MV-4-11 (cell line): Measurements from ENCODE around the gene RFX8.
A peak's percentile ranks its signal among the peaks of the same experiment; 100 is the strongest.
"Not testable (repeated sequence)": the region's sequence is repeated elsewhere in the genome, so short reads cannot be mapped to it uniquely, and the experiment has no call there.

Source experiments
- DNase-seq: peaks from one replicate; lab custom pipeline; 2025; lab: John Stamatoyannopoulos, UW

Gene RFX8

DNA sequence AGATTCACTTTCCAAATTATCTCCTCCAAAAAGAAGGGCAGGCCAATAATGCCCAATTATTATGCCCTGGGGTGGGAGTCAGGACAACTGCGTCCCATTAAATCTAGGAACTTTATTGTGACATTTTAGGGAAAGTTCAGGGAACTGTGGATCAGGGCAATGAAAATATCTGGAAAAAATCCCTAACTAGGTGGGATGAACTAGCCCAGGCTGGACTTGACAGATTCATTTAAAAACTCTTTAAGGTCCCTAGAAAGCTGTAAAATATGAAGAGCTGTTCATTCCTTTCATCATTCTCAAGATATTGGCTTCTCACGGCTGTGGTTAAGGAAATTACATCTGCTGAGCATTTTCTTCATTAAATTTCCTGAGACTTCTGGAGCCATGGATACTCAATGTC is 95.8 kb downstream of the RFX8 start:
- no peak for DNase-seq

DNA sequence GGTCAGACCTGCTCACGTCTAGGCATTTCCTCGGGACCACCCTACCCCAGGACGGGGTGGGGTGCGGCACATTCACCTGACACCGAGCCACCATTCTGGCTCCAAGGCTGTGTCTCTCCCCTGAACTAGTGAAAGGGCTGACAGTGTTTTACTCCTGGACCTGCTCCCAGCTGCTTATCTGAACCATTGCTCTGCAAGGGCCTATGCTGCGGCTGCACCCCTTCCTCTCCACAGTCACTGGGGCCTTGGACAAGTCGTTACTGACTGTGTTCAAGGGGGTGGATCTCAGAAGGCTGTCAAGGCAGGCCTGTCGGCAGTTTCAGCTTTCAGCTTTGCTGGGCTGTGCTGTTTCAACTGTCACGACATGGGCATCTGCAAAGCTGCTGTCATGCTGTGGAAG is 99.3 kb downstream of the RFX8 start:
- no peak for DNase-seq

DNA sequence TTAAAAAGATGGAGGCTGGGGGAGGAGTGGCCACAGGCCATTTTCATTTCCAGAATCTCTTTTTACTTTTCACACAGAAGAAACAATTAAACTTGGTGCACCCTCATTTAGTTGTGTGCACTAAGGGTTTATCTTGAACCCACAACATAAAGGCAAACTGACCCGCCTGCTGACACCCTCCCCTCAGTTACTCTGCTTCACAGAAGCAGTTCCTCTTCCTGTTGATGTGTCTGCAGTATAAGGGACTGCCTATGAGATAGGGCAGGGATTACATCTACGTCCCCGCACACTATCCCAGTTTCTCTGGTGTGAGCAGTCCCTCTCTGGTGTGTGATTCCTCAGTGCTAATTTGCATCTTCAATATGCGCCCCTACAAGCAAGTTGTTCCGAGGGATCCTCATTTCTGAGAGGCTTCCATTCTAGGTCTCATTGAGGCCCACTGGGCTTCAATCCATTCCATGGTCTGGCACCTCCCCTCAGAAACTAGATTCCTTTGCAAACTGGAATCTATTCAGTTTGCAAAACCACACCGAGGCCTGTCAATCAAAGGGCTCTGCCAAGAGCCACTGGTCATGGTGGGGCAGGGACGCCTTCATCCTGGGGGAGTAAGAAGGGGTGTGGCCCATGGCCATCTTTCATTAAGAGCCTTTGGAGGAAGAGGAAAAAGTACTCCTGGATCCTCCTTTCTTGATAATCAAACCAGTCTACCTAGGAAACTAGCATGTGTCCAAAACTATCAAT is 99.9 kb downstream of the RFX8 start:
- no peak for DNase-seq

- DNase-seq, result no peak
Measured at GRCh38 chr2:101372792-101373191, 102.1 kb downstream of the RFX8 start.

- DNase-seq, result no peak
Measured at GRCh38 chr2:101371636-101372035, 103.3 kb downstream of the RFX8 start.

GRCh38 chr2:101369100-101369499 is 105.8 kb downstream of the RFX8 start:
- no peak for DNase-seq

GRCh38 chr2:101368376-101368775 is 106.5 kb downstream of the RFX8 start:
- peak; percentile 17 for DNase-seq

DNA sequence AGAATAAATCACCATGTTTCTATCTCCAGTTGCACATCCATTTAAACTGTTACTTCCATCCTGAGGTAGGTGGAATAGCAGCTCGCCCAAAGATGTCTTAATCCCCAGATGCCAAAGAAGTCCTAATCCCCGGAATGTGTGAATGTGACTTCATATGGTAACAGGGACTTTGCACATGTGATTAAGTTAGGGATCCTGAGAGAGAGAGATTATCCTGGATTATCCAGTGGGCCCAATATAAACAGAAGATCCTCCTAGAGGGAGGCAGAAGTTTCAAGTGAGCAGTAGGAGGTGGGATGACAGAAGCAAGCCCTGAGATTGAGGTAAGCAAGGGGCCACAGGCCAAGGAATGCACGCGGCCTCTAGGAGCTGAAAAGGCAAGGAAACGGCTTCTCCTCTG is 107.4 kb downstream of the RFX8 start:
- DNase-seq, result no peak

GRCh38 chr2:101364878-101365277 is 110.0 kb downstream of the RFX8 start:
- no peak for DNase-seq

DNA sequence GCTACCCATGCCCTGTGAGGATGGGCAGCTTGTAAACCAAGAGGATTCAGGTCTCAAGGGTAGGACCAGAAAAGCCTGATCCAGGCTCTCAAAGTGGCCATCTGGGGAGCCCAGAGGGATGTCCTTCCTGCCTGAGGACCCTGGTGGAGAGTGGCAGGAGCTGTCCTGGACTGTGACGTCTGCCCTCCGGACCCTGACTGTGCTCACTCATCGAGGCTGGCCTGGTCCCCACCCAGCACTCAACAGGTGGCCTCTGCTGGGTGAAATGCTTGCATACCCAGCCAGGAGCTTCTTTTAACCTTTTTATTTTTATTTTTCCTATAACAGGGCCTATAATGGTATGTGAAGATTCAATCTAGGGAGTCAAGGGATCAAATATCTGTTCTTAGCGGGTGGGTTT is 112.1 kb downstream of the RFX8 start:
- no peak for DNase-seq

DNA sequence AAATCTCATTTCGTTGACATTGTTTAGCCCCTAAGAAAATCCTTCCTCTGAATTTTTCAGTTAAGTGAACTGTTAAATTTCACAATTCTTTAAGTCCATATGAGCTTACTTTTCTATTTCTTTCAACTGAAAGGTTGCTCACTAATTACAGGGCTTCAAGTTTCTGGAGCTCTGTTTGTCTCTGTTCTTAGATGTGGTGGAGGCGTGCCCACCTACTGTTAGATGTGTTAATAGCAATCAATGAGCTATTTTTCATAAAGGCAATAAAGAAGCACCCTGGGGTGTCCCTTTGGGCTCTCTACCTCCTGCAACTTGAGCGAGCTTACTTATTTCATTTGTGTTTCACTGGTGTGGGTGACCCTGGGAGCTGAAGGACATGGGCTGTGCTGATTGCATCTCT is 112.6 kb downstream of the RFX8 start:
- no peak for DNase-seq

DNA sequence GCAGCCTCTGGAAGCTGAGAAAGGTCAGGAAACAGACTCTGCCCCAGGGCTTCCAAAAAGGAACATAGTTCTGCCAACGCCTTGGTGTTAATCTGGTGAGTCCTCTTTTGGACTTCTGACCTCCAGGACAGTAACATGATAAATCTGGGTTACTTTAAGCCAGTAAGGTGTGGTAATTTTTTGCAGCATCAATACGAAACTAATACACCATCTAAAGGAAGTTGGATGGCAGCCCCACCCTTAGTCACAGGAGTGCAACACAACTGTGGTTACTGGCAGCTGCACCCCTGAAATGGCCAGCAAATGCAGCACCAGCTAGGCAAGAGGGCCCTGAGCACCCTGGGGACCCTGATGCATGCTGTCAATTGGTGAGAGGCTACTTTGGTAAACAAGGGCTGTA is 113.4 kb downstream of the RFX8 start:
- peak; percentile 10 for DNase-seq

DNA sequence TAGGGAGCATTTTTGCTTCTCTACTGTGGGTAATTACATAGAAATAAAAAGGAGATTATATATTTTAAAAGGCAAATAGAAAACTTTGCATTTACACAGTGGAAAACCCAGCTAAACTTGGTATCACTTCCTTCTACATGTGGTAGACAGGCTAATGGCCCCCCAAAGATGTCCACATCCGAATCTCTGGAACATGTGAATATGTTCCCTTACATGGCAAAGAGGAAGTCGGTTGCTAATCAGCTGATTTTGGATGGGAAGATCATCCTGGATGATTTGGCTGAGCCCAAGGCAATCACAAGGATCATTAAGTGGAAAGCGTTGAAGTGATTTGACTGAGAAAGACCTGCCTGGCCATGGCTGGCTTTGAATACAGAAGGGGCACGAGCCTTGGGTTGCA is 113.8 kb downstream of the RFX8 start:
- peak; percentile 83 for DNase-seq

- no peak for DNase-seq
Measured at GRCh38 chr2:101360232-101360631, 114.7 kb downstream of the RFX8 start.

- DNase-seq, result no peak
Measured at GRCh38 chr2:101359410-101359954, 115.4 kb downstream of the RFX8 start.

GRCh38 chr2:101357376-101357775 is 117.5 kb downstream of the RFX8 start:
- DNase-seq, result no peak

- no peak for DNase-seq
Measured at GRCh38 chr2:101356521-101356920, 118.4 kb downstream of the RFX8 start.

DNA sequence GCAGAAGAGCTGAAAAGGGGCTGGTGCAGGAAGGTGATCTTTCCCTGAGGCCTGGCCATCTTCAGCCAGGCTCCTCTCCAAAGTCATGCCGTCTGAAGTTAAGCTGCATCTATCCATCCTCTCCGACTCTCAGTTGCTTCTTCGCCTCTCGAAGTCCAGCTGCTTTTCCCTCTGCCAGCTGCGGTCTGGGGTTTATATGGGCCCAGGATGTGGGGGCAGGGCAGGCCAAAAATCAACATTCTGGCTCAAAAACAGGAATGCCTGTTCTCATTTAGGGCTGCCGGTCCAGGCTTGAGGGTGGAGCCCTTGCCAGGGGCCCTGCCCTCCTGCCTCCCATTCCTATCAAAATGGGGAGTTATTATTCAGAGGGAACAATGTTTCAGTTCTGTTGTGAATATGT is 118.9 kb downstream of the RFX8 start:
- DNase-seq, result no peak

DNA sequence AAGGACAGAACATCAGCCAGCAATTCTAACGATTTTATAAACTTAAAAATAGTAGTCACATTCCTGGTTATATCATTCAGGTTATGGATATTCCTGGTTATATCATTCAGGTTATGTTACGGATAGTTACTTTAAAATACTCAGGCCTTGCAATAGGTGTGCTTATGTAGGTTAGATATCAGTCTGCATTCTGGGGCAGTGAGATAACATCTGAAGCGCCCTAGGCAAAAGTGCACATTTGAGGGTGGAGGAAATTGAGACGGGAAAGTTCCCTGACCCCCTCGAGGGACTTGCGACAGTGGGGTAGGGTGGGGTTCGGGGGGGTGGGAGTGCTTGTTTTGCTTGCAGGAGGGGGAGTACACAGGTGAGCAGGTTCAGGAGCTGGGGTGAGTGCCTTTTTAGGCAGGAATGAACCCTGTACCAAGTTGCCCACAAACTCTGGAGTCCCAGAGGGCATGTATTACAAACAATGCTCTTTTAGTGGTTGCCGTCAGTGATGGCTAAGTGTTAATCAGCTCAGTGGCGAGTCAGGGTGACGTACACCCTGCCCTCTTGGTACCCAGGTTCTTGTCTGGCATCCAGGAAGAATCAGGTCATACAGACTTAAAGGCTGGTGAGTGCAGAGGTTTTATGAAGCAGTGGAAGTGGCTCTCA is 119.4 kb downstream of the RFX8 start:
- no peak for DNase-seq

DNA sequence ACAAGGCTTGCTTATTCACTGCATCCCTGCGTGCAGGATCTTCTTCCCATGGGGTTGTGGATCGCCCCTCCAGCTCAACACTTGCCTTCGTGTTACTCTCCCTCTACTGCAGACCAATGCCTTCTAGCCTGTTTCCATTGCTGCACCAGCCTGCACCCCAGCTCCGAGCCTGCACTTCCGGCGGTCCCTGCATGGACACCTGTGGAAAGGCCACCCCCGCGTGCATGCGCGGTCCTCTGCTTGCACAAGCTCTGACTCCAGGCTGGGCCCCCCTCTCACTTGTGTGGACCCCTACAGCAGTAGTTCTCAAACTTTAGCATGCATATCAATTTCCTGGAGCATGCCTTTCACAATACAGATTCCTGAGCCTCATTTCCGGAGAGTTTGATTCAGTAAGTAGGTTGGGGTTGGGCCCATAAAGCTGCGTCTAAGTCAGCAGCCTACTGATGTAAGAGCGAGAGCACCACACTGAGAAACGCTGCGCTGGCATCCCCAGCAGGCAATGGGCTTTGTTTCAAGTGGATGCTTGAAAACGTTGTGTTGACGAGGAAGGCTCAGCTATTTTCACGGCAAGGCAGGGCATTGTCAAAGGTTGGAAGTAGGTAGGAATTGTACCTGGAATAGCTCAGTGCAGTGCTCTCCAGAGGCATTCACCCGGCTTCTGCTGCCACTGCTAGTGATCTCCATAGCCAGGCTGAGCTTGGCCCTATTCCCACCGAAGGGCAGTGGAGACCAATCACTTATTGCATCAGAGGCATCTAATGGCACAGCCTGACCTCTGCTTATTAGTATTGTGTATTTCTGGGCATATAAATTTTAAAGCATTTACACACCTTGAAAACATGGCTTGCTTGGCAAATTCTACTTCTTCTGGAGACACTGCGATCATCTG is 120.2 kb downstream of the RFX8 start:
- no peak for DNase-seq

DNA sequence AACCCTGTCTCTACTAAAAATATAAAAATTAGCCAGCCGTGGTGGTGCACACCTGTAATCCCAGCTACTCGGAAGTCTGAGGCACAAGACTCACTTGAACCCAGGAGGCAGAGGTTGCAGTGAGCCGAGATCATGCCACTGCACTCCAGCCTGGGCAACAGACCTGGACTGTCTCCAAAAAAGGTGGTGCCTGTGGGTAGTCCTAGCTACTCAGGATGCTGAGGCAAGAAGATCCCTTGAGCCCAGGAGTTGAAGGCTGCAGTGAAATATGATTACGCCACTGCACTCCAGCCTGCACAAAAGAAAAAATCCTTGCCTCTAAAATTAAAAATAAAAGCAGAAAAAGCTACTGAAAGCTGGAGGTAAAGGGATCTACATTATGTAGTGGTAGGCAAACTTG is 122.3 kb downstream of the RFX8 start:
- DNase-seq, result not testable (repeated sequence)

DNA sequence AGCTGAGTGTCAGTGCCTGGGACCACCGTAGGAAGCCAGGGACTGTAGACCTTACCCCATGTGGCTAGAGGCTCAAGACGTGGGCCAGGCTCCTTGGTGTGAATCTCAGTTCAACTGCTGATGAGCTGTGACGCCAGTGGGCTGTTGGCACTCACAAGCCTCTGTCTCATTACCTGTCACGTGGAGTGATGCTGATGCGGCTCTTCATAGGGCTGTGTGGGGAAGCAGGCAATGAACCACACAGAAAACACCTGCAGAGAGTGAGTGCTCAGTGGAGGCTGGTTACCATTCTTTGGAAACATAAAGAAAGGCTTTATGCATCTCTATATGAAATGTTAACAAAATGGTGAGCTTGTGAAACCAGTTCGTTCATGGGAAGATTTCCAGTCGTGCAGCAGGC is 123.7 kb downstream of the RFX8 start:
- no peak for DNase-seq
